ENCODE results near the gene SAFB.

DNA sequence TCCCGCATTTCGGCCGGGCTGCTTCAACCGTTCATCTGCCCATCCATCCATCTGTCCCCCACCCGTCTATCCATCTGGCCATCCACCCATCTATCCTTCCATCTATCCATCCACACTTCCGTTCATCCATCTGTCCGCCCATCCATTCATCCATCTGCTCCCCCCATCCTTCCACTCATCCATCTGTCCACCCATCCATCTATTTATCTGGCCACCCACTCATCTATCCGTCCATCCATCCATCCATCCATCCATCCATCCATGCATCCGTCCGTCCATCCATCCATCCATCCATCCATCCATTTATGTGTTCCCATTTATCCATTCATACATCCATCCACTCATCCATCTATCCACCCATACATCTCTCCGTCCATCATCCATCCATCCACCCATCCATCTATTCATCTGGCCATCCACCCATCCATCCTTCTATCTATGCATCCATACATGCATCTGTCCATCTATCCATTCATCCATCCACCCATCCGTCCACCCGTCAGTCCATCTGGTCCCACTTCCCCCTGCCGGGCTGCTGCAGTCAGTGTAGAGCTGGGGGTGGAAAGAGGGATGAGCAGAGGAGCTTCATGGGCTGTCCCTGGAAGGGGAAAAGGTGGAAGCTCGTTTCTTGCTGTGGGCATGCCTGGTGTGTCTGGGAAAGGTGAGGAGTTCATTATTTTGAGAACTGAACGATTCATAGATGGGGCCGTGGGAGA lies 58.7 kb downstream of the SAFB start:
- no peak for TF ChIP-seq POLR2AphosphoS5 (IDR thresholded peaks at IDR 0.05; ENCODE audit: borderline replicate concordance, low read depth, low read length)
- no peak for TF ChIP-seq EZH2 (IDR thresholded peaks at IDR 0.05)
- no peak for TF ChIP-seq FOXP2 (optimal IDR thresholded peaks at IDR 0.05; ENCODE audit: control extremely low read depth, extremely low read length, insufficient read depth)
